GM19099 (cell line): ENCODE measurements around the gene SYT12.

Experiments used
- POLR2A ChIP-seq: IDR thresholded peaks from 3 replicates; pipeline ENCODE4 v1.6.1; 2011; ENCODE audit warnings: low read depth; ENCODE audit not compliant: insufficient read length; ENCODE audit errors: extremely low read depth

The SYT12 gene

DNA sequence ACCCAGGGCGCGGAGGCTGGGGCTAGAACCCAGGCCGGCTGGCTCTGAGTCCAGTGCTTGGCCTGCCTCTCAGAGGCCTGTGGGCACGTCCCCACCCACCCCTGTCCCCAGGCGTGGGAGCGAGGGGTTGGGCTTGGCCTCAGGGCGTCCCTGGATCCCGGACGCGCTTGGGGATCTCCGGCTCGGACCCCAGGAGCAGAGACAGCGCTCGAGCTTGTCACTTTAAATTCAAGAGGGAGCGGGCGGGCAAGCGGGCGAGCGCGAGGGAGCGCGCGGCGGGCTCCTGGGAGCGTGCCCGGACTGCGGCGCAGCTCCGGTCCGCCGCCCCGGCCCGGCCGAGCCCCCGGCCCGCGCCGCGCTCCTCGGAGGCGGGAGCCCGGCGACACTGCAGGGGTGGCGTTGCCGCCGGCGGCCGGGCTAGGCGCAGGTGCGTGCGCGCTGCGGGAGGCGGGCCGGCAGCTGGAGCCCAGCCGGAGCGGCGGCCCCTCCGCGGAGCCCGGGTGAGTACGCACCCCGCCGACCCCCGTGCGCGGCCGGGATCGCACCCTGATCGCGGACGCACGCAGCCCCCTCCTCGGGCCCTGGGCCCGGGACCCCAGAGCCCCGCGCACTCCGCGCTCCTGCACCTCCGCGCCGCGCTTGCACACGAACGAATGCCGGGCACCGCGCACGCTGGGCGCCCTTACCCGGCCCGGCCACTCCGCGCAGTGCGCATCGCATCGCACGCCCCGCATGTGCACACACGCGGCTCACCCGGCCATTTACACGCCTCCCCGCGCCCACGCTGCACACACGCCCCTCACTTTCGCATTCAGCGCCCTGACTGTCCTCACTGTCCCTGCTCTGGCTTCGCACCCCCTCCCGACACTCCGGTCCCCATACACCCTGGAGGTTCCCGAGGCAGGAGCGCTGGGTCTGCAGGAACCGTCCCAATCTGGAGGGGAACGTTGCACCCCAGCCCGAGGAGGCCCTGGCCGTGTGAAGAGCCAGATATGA, at the start of gene SYT12:
TSS of gene SYT12 (plus strand) at position 174 of the 996 bp plus-strand sequence. CDS start 7,011 bp downstream, outside the sequence.
- TF ChIP-seq POLR2A: no peak

DNA sequence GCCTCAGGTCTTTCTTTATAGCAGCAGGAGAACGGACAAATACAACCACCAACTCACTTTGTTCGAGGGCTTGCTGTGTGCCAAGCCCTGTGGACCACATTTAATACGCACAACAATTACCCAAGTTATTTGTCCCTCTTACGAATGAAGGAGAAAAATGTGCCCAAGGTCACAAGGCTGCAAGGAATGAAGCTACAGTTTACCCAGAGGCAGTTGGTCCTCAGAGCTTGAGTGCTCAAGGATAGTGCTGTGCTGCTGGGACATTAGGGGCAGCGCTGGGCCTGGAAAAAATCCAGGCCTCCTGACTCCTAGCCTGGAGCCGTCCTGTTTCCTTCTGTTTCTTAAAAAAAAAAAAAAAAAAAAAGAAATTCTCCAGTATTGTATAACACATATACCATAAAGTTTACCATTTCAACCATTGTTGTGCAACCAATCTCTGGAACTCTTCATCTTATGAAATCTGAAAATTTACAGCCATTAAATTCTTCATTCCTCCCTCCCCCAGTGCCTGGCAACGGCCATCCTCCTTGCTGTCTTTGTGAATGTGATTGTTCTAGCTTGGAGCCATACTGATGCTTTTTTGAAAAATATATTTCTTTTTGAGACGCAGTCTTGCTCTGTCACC, 48.9 kb upstream of the SYT12 start:
- TF ChIP-seq POLR2A: no peak

DNA sequence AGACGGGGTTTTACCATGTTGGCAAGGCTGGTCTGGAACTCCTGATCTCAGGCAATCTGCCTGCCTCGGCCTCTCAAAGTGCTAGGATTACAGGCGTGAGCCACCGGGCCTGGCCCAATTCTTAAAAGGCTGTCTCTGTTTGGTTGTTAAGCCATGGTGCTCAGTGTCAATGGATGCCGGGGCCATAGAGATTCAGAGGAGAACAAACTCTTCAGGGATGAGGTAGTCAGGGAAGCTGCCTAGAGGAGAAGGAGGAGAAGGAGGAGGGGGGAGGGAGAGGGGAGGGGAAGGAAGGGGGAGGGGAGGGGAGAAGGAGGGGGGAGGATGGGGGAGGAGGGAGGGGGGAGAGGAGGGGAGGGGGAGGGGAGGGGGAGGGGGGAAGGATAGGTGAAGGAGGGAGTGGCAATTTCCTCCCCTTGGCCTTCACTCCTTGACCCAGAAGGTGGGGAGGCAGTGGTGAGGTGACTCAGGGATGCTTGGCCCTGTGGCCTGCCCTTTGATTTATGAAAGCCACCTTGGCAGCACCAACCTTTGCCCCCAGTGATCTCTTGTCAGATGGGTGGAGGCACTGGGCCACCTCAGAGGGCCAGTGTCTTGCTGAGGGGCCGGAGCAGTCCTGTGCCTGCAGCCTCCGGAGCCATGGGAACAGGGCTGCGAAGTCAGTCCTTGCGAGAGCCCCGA, 48.1 kb upstream of the SYT12 start, which contains the start of gene C11orf86:
TSS of gene C11orf86 (plus strand) at position 581 of the 681 bp plus-strand sequence. CDS start at position 640, 59 bp downstream.
- no peak for TF ChIP-seq POLR2A

GRCh38 chr11:66975405-66976027, 47.4 kb upstream of the SYT12 start:
- TF ChIP-seq POLR2A: no peak

- no peak for TF ChIP-seq POLR2A
Measured at GRCh38 chr11:66976028-66976467, 46.9 kb upstream of the SYT12 start.

- no peak for TF ChIP-seq POLR2A
Measured at GRCh38 chr11:66976925-66977324, 46.0 kb upstream of the SYT12 start.

DNA sequence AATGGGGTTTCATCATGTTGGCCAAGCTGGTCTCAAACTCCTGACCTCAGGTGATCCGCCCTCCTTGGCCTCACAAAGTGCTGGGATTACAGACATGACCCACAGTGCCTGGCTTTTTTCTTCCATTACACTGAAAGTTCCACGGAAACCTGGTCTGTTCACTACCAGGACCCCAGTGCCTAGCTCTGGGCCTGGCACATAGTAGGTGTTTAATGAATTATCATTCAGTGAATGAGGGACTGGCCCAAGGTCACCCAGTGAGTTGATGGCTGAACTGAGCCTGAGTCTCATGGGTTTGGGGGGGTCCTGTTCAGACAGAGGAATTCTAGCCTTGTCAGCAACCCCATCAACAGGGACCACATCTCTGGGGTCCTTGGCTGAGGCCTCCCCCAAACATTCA, 44.7 kb upstream of the SYT12 start:
- no peak for TF ChIP-seq POLR2A

DNA sequence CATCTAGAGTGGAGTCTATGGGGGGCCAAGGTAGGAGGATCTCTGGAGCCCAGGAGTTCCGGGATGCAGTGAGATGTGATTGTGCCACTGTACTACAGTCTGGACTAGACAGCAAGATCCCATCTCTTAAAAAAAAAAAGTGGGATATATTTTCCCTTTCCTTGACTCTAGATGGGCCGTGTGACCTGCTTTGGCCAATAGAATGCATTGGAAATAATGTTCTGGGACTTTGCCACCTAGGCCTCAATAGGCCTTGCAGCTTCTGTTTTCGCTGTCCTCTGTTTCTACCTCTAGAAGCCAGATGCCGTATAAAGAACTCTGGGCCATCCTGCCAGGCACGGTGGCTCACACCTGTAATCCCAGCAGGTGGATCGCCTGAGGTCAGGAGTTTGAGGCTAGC, 44.2 kb upstream of the SYT12 start:
- TF ChIP-seq POLR2A: no peak

- no peak for TF ChIP-seq POLR2A
Measured at GRCh38 chr11:66979336-66979980, 43.5 kb upstream of the SYT12 start.

GRCh38 chr11:66981976-66982578, 40.9 kb upstream of the SYT12 start:
- no peak for TF ChIP-seq POLR2A

DNA sequence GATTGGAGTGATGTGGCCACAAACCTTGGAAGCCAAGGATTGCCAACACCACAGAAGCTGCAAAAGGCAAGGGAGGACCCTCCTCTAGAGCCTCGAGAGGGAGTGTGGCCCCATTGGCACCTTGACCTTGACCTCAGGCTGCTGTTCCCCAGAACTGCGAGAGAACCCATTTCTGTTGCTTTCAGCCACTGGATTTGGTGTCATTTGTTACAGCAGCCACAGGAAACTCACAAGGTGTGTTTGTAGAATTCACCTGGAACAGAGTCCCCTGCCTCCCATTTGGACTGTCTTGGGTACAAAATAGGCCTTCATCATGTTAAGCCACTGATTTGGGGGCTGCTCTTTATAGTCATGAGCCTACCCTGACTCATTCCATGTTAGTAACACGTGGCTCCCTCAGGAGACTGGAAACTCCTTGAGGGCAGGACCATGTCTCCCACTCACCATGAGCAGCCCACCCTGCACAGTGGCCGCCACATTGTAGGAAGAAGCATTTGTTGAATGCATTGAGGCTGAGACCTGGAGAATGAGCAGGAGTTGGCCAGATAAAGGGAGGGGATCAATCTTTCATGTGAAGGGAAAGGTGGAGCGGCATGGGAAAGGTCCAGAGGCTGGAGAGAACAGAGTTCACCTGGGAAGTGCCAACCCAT, 39.5 kb upstream of the SYT12 start:
- TF ChIP-seq POLR2A: no peak

- no peak for TF ChIP-seq POLR2A
Measured at GRCh38 chr11:66985508-66986177, 37.3 kb upstream of the SYT12 start.

DNA sequence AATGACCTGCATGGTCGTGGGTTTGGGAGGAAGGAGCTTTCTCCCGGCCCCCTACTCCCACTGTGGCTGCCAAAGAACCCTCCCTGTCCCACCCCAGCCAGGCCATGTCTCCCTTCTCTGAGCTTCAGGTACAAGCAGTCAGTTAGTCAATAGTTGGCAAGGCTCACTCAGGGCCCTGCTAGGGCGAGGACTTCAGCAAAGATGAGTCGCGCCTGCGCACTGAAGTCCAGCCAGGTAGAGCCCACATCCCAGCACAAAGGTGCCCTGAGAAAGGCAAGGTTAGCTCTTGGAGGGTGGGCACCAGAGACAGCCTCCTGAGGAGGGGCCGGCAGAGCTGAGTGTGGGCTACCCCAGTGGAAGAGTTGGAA, 36.8 kb upstream of the SYT12 start:
- no peak for TF ChIP-seq POLR2A
